Erythroblast (primary cell): ENCODE measurements around the gene SSBP4.
"Not testable (repeated sequence)": the region's sequence is repeated elsewhere in the genome, so short reads cannot be mapped to it uniquely, and the experiment has no call there.

ENCODE experiments used
- DNase-seq, 2 experiments: peaks; one replicate each; lab custom pipeline; 2025; lab: John Stamatoyannopoulos, UW
- GATA1 ChIP-seq: IDR thresholded peaks from 2 replicates; pipeline ENCODE4 v1.6.1; 2011; ENCODE audit warnings: low read depth, mild to moderate bottlenecking, control low read depth, low read length, moderate library complexity
- POLR2A ChIP-seq: IDR thresholded peaks from 2 replicates; pipeline ENCODE4 v1.6.1; 2011; ENCODE audit warnings: mild to moderate bottlenecking, low read length

The SSBP4 gene

DNA sequence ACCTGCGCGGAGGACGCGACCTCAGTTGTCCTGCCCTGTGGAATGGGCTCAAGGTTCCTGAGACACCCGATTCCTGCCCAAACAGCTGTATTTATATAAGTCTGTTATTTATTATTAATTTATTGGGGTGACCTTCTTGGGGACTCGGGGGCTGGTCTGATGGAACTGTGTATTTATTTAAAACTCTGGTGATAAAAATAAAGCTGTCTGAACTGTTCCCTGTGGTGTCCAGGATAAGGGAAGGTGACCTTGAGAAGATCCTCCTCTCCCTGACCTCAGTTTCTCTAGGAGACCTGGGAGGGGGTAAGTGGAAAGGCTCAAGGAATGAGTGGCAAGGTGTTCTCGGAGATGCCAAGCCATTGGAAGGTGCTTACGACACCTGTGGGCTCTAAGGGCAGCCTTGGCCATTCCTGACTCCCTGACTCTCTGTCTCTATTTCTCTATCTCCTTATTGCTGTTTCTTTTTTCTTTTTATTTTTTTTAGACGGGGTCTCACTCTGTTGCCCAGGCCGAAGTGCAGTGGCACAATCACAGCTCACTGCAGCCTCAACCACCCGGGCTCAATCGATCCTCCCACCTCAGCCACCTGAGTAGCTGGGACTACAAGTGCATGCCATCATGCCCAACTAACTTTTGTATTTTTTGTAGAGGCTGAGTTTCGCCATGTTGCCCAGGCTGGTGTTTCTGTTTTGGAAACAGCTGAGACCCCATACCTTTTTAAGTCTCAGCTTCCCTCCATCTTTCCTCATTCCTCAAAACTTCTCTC lies 30.1 kb upstream of the SSBP4 start:
- TF ChIP-seq POLR2A (no peak), GATA1 (no peak)
- peak in 1 of 2 experiments; percentile 78 for DNase-seq

DNA sequence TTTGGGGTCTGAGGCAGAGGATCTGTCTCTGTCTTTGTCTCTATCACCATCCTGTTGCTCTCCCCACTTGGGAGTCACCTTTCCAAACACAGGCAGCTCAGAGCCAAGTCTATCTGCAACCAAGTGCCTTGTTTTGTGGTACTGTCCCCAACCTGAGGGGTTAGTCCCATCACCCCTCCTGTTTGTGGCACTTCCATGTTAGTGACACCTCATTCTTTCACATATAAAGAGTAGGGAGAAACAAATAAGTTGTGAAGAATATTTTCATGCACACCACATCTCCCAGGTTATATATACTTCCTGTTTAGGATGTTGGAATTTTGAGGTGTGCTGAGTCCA lies 29.5 kb upstream of the SSBP4 start:
- no peak for TF ChIP-seq GATA1
- TF ChIP-seq POLR2A, result no peak
- peak in 1 of 2 experiments; percentile 81 for DNase-seq

- no peak for TF ChIP-seq GATA1
- TF ChIP-seq POLR2A, result peak; percentile 86
- peak in 1 of 2 experiments; percentile 81 for DNase-seq
These were observed 28.9 kb upstream of the SSBP4 start for GRCh38 chr19:18390065-18390907.

DNA sequence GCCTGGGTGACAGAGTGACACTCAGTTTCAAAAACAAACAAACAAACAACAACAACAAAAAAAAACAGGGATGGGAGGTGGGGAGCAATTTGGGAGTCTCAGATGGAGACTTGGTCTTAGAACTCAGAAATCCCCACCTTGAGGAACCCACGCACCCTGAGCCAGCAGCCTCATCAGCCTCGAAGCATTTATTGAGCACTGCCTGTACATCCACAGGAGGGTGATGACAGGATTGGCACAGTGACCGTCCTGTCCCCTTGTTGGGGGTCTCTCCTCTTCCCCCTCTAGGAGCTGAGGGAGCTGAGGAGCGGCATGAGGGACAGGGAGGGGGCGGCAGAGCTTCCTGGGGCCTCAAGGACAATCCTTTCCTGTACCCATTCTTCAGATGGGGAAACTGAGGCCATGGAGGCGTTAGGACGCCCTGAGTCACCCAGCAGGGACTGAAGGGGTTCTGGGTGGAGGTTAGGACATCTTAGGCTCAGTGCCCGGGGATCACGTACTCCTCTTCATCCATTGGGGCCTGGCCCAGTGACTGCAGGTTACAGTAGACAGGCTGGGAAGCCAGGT lies 27.6 kb upstream of the SSBP4 start:
- no peak for TF ChIP-seq POLR2A
- no peak for TF ChIP-seq GATA1
- DNase-seq, result no peak

GRCh38 chr19:18392417-18392816 lies 26.8 kb upstream of the SSBP4 start:
- DNase-seq, result peak in 1 of 2 experiments; percentile 74
- TF ChIP-seq GATA1 (no peak), POLR2A (no peak)

DNA sequence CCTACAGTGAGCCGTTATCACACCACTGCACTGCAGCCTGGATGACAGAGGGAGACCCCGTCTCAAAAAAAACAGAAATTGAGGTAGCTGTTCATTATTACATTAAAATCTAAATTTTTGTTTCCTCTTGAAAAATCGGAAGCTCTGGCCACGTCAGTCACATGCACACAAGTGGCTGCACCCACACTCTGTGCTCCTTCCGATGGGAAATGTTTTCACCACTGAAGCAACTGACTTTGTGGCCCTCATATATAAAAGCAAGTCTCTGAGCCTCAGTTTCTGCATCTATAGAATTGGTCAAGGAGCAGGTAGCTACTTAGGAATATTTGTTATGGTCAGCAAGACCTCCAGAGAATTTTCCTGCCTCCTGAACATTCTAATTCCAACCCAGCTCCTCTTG lies 26.3 kb upstream of the SSBP4 start:
- TF ChIP-seq GATA1 (no peak), POLR2A (no peak)
- DNase-seq, result no peak

DNA sequence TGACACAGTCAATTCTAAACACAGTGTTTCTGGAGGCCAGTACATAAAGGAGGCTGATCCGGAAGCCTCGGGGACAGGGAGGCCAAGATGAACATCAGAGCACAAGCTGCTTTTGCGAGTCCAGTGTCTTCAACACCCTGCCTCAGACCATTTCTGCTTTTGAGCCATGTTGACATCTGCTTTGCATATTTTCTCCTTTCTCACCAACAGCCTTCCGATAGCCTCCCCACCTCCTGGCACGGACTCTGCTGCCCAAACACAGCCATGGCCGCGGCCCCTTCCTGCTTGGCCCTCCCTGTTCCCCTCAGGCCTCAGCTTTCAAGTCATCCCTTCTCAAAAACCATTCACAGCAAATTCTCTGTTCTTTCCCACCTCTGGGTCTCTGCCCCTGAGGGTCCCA lies 25.4 kb upstream of the SSBP4 start:
- no peak for DNase-seq
- no peak for TF ChIP-seq POLR2A
- TF ChIP-seq GATA1, result no peak

- no peak for DNase-seq
- TF ChIP-seq POLR2A, result no peak
- no peak for TF ChIP-seq GATA1
These were observed 22.5 kb upstream of the SSBP4 start for GRCh38 chr19:18396471-18397241.

DNA sequence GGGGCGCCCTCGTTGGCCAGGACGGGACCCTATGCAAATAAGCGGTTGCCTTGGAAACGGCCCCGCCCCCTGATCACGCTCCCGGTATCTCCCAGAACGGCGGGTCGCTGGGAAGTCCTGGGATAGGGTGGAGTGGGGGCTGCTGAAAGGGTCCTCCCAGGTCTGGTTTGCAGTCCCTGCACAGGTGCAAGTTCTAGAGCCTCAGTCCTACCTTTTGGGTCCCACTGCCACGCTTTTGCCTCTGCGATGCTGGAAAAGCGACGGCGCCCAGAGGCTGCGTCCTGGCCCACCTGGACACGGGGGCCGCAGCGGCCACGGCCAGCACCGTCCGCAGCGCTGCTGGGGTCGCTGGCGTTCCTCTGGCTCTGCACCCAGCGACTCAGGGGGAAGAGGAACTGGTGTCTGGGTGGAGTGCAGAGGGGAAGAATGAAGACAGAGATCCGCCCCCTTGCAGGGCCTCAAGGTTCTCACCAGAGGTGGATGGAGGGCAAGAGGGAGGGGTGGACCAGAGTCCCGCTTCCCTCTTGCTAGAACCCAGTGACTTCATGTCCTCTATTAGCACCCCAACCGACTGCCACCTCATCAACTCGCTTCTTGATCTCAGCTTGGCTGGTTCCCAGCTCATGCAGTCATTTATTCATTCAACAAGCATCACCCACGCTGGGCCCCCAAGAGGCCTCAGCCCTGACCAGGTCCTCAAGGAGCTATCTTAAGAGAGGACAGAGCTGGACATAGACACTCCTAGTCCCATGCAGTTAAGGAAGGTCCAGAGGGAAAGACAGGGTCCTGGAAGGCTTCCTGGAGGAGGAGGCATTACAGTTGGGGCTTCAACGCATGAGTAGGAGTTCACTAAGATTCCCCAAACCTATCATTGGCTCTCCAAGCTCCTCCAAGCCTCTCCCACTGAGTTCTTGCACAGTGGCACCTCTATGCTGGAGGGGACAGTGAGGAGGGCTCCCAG lies 21.7 kb upstream of the SSBP4 start, which contains the start of gene LRRC25:
LRRC25 (minus strand) TSS at position 381 of the 961 bp plus-strand sequence. CDS start 659 bp downstream, outside the sequence.
- DNase-seq, result peak in 1 of 2 experiments; percentile 56
- TF ChIP-seq POLR2A (no peak), GATA1 (no peak)

DNA sequence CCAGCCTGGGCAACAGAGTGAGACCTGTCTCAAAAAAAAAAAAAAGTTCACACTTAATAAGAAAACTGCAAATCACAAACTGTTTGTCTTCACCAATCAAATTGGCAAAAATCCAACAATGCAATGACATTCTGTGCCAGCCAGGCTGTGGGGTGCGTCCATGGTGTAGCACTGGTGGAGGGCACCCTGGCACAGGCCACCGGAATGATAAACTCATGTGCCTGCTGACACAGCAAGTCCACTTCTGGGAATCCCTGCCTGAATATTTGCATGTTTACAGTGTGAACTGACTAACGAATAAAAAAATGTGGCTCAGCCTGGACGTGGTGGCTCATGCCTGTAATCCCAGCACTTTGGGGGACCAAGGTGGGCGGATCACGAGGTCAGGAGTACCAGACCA lies 20.2 kb upstream of the SSBP4 start:
- TF ChIP-seq POLR2A, result no peak
- TF ChIP-seq GATA1, result no peak
- DNase-seq, result no peak

- peak; percentile 76 to 77 for DNase-seq
- TF ChIP-seq POLR2A, result no peak
- TF ChIP-seq GATA1, result no peak
These were observed 17.6 kb upstream of the SSBP4 start for GRCh38 chr19:18401580-18402112.

DNA sequence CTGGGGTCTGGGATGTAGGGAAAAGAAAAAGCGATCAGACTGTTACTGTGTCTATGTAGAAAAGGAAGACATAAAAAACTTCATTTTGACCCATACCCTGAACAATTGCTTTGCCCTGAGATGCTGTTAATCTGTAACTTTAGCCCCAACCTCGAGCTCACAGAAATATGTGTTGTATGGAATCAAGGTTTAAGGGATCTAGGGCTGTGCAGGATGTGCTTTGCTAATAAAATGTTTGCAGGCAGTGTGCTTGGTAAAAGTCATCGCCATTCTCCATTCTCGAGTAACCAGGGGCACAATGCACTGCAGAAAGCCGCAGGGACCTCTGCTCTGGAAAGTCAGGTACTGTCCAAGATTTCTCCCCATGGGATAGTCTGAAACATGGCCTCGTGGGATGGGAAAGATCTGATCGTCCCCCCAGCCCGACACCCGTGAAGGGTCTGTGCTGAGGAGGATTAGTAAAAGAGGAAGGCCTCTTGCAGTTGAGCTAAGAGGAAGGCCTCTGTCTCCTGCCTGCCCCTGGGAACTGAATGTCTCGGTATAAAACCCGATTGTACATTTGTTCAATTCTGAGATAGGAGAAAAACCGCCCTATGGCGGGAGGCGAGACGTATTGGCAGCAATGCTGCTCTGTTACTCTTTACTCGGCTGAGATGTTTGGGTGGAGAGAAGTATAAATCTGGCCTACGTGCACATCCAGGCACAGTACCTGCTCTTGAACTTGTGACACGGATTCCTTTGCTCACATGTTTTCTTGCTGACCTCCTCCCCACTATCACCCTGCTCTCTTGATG lies 16.5 kb upstream of the SSBP4 start:
- not testable (repeated sequence) for DNase-seq

GRCh38 chr19:18405754-18406153 lies 13.4 kb upstream of the SSBP4 start:
- DNase-seq, result not testable (repeated sequence)
